Lung microvascular endothelial cell (primary cell): ENCODE results near the gene STIMATE. TPM values are rescaled to one million over a fixed set of nuclear protein-coding genes. Genes with fewer than 3 reads are reported as not detected.

Source experiments
- DNase-seq, 2 donors: peaks; one replicate each; pipeline versions ENCODE4 v3.0.0 to v3.0.0-alpha.2; 2010; ENCODE audit warnings: low read depth in 2 of 2
- total RNA-seq: library from RNA; depleted of rRNA; stranded (reverse); fragments of >200 nt; gene quantifications from 2 replicates; pipeline ENCODE4 v1.2.1, GENCODE V29; 2014

STIMATE gene
- total RNA-seq, 1 donor from 2014 or later: 9.7 TPM

DNA sequence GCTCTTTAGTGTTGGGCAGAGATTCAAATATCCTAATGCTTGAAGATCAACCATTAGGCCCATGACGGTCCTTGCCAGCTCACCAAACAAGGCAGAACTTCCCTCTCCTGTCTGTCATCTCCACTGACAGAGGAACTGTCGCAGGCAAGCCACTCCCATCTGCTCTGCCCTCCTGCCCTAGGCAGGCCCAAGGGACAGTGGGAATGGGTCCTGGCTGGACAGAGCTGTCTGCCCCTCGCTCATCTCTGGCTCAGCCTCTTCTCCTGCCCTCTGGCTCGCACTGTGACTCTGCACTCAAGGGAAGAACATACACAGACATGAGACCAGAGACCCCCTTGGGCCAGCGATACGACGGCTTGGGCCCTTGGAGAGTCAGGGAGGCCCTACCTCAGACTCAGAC lies 54.9 kb downstream of the STIMATE start:
- no peak for DNase-seq

DNA sequence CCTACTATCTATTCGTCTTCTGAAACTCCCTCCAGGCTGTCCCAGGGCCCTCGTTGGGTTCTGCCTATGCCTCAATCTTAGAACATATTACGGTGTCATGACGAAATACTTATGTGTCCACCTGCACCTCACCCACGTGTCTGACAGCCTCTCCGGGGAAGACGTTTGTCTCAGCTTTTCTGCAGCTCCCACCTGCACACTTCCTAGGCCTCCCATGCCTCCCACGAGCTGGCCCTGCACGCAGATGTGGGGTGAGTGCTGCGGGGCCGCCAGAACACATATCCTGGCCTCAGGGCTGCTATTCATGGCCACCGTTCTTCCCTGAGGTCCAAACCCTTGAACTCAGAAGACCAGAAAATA lies 55.4 kb downstream of the STIMATE start:
- no peak for DNase-seq

- DNase-seq: no peak
Observed at GRCh38 chr3:52841211-52841980, 56.0 kb downstream of the STIMATE start.

DNA sequence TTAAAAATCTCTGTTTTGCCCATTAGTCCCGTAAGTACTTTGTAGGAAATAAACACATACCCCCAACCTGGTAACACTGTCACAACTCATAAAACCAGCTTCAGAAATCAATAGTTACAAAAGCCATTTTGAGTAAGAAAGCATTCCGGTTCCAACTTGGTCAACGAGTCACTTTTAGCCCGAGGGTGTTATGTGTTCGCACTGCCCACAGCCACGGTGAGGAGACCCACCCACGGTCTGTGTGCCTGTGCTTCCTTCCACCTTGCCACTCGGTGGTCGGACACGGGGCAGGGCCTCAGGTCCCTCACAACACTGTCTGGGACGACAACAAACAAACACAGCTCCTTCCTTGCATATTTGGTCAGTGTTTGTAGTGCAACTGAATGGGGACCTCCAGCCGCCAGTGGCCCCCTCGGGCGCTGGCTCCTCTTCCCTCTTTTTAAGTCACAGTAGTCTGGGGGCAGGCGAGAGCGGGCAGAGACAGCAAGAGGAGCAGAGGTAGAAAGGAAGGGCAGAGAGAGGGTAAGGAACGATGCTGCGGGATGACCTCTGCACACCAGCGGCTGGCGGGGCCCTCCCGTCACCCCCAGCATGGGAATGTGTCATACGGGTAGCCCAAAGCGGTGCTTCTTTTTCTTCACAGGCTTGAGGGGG lies 57.3 kb downstream of the STIMATE start:
- no peak for DNase-seq

GRCh38 chr3:52839268-52839575 lies 58.1 kb downstream of the STIMATE start:
- DNase-seq: no peak

DNA sequence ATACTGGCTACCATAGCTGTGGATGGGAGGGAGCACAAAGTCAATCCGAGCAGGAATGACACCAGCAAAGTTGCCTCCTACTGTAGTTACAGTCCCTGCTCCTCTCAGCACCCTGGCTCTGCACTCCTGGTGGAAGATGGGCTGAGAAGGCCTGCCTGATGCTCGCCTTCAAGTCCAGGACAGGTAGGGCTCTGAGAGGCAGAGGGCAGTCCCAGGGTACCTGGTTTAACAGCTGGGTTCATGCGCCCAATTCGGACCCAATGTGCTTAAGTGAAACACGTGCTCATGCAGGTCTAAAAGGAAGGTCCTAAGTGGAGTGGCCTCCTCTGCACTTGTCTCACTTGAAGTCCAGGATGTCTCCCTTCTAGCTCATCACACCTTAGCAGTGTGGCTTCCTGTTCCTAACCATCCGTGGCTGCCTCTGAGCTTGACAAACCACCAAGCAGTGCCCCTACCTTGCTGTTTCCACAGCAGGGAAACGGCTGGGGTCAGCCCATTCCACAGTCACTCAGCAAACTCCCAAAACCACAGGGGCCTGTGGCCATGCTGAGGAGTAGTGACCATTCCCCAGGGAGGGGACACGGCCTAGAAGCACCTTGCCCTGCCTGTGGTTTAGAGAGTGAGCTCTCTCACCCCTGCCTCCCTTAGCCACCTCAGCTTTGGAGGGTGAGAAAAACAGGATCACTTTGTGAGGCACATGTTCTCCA lies 58.6 kb downstream of the STIMATE start:
- no peak for DNase-seq

DNA sequence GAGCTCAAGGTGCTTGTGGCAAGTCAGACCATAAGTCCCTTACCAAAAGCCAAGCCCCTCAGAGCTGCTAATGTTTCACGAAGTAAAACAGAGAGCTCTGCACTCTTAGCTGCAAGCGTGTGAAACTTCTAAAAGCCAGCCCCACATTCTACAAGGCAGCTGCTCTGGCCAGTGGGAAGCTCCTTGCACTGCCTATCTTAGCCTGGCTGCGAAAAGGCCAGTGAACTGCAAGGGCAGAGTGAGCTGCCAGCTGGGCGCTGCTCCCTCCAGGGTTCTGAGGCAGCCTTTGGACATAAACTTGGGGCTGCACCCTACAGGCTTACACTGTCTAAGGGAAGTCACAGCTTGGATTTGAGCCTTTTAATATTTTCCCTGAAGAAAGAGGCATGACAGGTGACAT lies 60.4 kb downstream of the STIMATE start:
- no peak for DNase-seq

- no peak for DNase-seq
Observed at GRCh38 chr3:52836471-52836845, 60.9 kb downstream of the STIMATE start.

GRCh38 chr3:52835766-52836470 lies 61.4 kb downstream of the STIMATE start:
- no peak for DNase-seq

DNA sequence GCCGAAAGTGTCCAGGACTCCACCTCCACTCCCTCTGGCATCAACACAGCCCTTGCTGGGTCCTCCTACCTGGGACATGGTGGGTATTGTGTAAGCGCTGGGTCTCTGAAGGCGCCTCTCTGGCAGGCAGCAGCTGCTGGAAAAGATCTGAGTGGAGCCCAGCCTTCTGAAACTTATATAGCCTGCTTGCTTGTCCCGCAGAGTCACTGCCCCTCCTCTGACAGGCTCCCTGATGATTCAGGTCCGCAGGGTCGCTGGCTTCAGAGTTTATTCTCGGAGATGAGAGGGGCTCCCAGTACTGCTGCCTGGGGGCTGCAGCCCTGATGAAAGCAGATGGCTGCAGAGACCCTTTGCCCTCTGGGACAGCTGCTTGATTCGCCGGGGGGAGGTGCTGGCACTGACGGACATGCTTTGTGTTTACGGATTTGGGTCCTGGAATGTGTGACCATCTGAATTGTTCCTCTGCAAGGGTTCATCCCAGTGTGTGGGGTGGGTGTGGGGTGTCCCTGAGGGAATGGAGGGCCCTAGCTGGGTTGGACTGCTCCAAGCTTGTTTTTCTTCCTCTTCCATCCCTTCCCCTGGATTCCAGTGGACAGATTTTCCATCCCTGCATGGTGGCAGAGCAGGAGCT lies 62.4 kb downstream of the STIMATE start, which contains the start of gene MUSTN1:
MUSTN1 (minus strand) TSS at position 149 of the 631 bp plus-strand sequence; CDS start at position 78, 71 bp downstream.
- DNase-seq: peak in 1 of 2 donors; percentile 70

DNA sequence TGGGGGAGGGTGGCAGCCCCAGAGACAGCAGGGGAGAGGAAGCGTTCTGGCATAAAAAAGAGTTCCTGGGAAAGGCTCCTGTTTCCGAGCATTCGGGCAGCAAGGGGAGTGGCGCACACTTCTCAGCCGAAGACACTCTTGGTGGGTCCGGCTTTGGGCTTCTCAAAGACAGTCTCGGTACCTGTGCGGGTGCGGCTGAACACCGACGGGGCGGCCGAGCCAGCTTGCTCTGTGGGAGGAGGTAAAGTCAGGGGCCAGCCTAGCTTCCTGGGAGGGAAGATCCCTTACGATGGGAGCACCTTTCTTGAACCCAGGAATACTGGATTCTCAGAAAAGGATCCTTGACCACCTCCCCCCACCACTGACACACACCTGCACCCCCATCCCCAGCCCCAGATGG lies 64.1 kb downstream of the STIMATE start:
- DNase-seq: no peak

DNA sequence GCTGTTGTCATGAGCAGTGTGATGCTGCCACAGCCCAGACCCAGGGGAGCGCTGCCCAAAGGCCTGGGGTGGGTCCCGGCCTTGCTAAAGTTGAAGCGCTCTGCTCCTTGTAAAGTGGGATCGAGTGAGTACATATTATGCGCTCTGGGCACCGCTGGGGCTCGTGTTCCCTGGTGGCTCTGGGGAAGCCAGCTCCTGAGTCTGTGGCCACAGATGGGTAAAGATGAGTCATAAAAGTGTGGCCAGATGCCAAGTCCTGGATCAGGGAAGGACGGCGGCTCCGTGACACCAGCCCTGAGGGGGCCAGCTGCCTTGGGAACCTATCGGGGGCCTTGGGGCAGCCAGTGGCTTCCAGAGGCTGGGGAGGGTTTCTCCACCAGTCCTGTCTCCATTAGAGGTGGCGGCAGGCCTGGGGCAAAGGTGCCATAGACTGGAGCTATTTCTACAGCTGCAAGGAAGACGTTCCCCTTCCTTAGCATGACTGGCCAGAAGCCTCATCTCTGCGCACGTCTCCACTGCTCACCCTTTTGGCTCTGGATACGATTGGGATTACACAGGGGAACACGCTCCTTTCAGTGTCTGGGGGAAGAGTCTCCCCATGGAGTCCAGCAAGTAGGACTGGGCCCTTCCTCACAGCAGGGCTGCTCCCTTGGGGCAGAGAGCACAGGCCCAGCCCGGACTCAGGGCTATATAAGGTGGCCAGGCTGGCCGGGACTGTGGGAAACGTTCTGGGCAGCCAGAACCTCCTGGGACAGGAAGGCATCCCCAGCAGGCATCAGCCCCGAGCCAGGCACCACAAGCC lies 65.6 kb downstream of the STIMATE start:
- peak; percentile 80 to 85 for DNase-seq

GRCh38 chr3:52830535-52831258 lies 66.7 kb downstream of the STIMATE start, which contains the start of gene ITIH4:
ITIH4 (minus strand) TSS chr3:52830672; CDS start chr3:52830642, 30 bp downstream.
- DNase-seq: no peak

DNA sequence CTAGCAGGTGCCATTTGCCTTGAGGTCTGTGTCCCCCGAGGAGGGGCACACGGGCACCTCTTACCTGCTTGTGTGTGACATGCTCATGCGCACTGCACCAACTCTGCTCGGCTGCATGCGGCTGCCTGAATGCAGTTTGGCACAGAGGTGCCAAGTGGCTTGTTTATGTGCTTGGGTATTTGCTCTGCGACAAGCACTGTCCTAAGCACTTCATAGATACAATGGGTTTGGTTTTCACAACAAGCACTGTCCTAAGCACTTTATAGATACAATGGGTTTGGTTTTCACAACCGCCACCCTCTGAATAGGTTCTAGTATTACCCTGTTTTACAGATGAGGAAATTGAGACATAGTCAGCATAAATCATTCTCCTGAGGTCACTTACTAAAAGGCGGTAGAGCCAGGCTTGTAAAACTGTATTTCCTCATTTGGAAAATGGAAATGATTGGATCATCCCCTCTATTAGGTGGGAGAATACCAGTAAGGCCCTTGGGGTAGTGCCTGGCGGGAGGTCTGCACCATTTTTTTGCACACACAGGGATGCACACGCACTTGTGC lies 67.4 kb downstream of the STIMATE start:
- DNase-seq: no peak

DNA sequence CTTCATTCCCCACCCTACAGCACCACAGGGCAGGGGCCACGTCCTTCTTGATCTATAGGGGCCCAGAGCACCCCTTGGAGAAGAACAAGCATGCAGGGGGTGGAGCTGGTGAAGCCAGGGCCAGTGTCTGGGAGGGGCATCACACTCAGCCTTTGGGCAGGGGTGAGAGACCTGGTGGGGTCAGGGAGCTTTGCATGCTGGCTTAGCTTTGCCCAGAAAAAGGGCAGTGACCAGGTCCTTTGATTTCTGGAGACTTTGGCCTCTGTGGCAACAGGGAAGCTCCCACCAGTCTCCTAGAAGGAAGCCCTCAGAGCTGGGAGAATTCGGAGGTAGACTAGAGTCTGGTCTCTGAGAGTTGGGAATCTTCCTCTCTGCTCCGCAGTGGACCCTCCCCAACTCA lies 67.9 kb downstream of the STIMATE start:
- no peak for DNase-seq

- no peak for DNase-seq
Observed at GRCh38 chr3:52827866-52828376, 69.4 kb downstream of the STIMATE start.

DNA sequence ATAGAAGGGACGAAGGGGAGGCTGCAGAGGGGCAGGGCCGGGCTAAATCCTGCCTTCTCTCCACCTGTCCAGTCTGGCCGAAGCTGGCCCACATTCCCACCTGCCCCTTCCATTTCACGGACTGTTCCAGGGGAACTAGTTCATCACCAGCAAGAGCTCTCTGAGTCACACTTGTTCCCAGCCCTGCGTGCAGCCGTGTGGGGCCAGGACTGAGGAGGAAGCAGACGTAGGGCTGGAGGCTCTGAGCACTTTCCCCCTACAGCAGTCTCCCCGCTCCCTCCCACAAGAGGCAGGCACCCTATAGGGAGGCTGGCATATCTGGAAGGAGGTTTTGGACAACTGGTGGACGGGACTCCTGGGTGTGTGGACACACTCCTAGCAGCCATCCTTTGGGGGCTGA lies 69.9 kb downstream of the STIMATE start:
- DNase-seq: peak in 1 of 2 donors; percentile 44

DNA sequence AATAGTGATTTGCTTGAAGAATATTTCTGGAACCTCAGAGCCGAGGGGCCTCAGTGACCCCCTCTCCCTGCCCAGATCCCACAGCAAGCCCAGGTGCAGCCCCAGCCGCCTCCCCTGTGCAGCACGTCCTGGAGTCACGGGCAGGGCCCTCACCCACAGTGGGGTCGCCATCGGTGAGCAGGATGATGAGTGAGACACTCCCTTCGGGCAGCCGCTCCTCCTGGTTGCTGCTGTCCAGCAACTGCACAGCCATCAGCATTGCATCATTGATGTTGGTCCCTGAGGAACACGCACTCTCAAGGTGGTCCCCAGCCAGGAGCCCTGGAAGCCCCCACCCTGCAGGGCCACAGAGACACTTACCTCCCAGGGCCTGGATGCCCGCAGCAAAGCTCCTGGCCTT lies 73.3 kb downstream of the STIMATE start:
- no peak for DNase-seq

DNA sequence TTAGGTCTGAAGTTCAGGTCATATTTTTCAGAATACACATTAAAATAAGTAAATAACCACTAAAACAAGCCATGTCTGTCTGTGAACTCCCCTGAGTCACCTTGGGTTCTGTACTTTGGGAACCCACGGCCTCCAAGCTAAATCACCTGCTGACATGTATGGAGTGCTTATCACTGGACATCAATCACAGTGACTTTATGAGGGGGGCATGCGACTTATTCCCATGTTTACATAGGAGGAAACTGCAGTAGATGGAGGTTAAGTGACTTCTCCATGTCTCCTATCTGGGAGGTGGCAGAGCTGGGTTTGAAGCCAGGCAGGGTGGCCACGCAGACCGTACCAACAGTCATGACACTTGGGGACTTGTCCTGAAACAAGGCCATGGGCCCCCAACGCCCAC lies 75.0 kb downstream of the STIMATE start:
- no peak for DNase-seq
